ENCODE results near the gene HS6ST3. TPM values are rescaled to one million over a fixed set of nuclear protein-coding genes. Genes with fewer than 3 reads are reported as not detected.

HS6ST3 gene
- total RNA-seq, 1 experiment from 2014 or later: 0.11 TPM

DNA sequence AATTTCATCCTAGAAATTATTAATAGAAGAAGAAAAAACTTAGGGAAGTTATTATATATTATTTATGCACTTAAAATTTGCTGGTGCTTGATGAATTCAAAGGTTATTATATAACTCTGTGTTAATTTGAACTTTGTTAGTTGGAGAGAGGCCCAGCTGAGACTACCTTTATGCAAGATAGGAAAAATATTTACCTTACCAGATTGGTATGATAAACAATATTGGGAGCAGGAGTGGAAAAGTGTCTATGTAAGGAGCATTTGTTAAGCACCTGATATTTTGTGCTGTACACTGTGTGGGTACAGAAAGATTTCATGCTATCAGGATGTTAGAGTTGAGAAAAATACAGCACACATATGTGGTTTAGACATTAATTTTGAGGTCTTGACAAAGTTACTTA, 547.1 kb downstream of the HS6ST3 start:
- CTCF ChIA-PET: no interaction called here
- DNase-seq (no peak), ATAC-seq (no peak)
- no peaks in the 10 kb centered on the region for H3K4me1 ChIP-seq (ENCODE audit: insufficient read depth, low read length)
- no peaks in the 10 kb centered on the region for H3K9me2 ChIP-seq (replicated peaks; ENCODE audit: low read length)
- intact Hi-C loops (cut with micrococcal nuclease): no loop called here
- TF ChIP-seq, protein P1, sequence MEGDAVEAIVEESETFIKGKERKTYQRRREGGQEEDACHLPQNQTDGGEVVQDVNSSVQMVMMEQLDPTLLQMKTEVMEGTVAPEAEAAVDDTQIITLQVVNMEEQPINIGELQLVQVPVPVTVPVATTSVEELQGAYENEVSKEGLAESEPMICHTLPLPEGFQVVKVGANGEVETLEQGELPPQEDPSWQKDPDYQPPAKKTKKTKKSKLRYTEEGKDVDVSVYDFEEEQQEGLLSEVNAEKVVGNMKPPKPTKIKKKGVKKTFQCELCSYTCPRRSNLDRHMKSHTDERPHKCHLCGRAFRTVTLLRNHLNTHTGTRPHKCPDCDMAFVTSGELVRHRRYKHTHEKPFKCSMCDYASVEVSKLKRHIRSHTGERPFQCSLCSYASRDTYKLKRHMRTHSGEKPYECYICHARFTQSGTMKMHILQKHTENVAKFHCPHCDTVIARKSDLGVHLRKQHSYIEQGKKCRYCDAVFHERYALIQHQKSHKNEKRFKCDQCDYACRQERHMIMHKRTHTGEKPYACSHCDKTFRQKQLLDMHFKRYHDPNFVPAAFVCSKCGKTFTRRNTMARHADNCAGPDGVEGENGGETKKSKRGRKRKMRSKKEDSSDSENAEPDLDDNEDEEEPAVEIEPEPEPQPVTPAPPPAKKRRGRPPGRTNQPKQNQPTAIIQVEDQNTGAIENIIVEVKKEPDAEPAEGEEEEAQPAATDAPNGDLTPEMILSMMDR (conservative IDR thresholded peaks at IDR 0.05; ENCODE audit: low read depth, low read length): no peak
- TF ChIP-seq EZH2phosphoT487 (IDR thresholded peaks at IDR 0.05; ENCODE audit: borderline replicate concordance, low read length) (no peak), EZH2 (IDR thresholded peaks at IDR 0.05; ENCODE audit: low read length, unreplicated experiment) (no peak)
- H3K79me2 ChIP-seq (ENCODE audit: low read length): no peaks in the 10 kb centered on the region
- no peak overlapping the region for H3K9ac ChIP-seq (ENCODE audit: low read length)
- no peak overlapping the region for H2AFZ ChIP-seq (ENCODE audit: low read length)
- POLR2A ChIA-PET (ENCODE audit: unreplicated experiment): no interaction called here
- H3K9me3 ChIP-seq (ENCODE audit: low read length): no peaks in the 10 kb centered on the region
- H4K20me1 ChIP-seq (ENCODE audit: low read length): no peaks in the 10 kb centered on the region
- no peaks in the 10 kb centered on the region for H3K36me3 ChIP-seq (ENCODE audit: low read depth, low read length)
- no peaks in the 10 kb centered on the region for H3F3A ChIP-seq (ENCODE audit: low read length, unreplicated experiment)
- H3K4me3 ChIP-seq (ENCODE audit: low read length): no peak overlapping the region
- no TSS peak for BruUV-seq (replicated peaks)
- no peaks in the 10 kb centered on the region for H3K27me3 ChIP-seq (ENCODE audit: low read length)
- H3K4me2 ChIP-seq (ENCODE audit: low read length): no peak overlapping the region
- H3K27ac ChIP-seq (ENCODE audit: low read length): no peak overlapping the region

DNA sequence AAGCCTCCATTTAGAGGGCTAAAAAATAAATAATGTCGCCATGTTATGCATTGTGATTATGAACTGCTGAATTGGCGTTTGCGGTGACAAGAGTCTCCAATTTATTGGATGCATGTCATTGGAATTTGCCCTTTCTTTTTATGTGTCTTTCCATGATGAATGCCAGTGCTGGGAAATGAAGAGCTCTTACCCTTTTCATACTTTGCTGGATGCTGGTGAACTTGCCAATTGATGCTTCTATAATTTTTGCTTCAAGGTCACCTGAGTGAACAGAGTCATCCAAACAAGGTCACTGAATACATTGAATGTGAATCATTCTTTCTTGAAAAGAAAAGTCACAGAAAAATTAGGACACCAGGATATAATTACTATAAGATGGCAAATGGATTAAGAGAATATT, 556.2 kb downstream of the HS6ST3 start:
- intact Hi-C loops (cut with micrococcal nuclease): no loop called here

DNA sequence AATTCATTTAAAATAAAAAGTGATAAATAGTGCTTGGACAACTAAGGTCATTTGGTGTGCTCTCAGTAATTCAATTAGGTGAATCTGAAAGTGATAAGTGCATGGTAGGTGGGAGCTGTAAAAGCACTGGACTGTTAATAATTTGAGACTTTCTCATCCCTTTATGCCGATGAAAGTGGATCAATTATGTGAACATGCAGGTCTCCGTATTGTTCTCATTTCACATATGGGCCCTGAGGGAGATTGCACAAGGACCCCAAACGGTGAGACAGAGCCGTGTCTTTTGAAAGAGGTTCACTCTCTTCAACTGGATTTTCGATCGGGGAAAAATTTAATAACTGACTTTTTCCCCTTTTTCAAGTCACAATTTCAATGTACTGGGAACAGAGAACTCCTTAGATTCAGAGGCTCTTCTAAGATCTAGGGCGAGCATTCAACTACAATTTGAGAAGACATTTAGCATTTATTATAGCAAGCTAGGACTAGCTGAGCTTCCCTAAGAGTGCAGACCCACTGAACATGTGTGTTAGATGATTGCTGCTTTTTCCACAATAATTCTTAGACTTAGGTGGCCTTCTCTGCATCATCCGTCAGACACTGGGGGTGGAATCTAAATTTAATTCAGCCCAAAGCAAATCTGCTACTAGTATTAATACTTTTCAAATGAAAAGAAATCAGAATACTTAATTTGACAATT, 556.8 kb downstream of the HS6ST3 start:
- Histone ChIP-seq H3K4me2 (ENCODE audit: low read length) (no peak overlapping the region), H3K79me2 (ENCODE audit: low read length) (no peaks in the 10 kb centered on the region), H4K20me1 (ENCODE audit: low read length) (no peaks in the 10 kb centered on the region), H3K9ac (ENCODE audit: low read length) (no peak overlapping the region), H3K4me3 (ENCODE audit: low read length) (no peak overlapping the region), H3K36me3 (ENCODE audit: low read depth, low read length) (no peaks in the 10 kb centered on the region), H3F3A (ENCODE audit: low read length, unreplicated experiment) (no peaks in the 10 kb centered on the region), H3K4me1 (ENCODE audit: insufficient read depth, low read length) (peaks cover 16% of the 10 kb centered on the region), H2AFZ (ENCODE audit: low read length) (no peak overlapping the region), H3K27me3 (ENCODE audit: low read length) (no peaks in the 10 kb centered on the region), H3K27ac (ENCODE audit: low read length) (no peak overlapping the region), H3K9me3 (ENCODE audit: low read length) (no peaks in the 10 kb centered on the region), H3K9me2 (replicated peaks; ENCODE audit: low read length) (no peaks in the 10 kb centered on the region)
- CTCF ChIA-PET: no interaction called here
- no peak for ATAC-seq
- no TSS peak for BruUV-seq (replicated peaks)
- TF ChIP-seq EZH2phosphoT487 (IDR thresholded peaks at IDR 0.05; ENCODE audit: borderline replicate concordance, low read length): no peak
- TF ChIP-seq, protein P1 (conservative IDR thresholded peaks at IDR 0.05; ENCODE audit: low read depth, low read length): no peak
- TF ChIP-seq EZH2 (IDR thresholded peaks at IDR 0.05; ENCODE audit: low read length, unreplicated experiment): no peak
- no peak for DNase-seq
- POLR2A ChIA-PET (ENCODE audit: unreplicated experiment): no interaction called here
- intact Hi-C loops (cut with micrococcal nuclease): no loop called here

More for the DNA sequence above, 556.2 kb downstream of the HS6ST3 start:
- ChIA-PET POLR2A (ENCODE audit: unreplicated experiment) (no interaction called here), CTCF (no interaction called here)
- no peak overlapping the region for H3K27ac ChIP-seq (ENCODE audit: low read length)
- H4K20me1 ChIP-seq (ENCODE audit: low read length): no peaks in the 10 kb centered on the region
- H3K9me2 ChIP-seq (replicated peaks; ENCODE audit: low read length): no peaks in the 10 kb centered on the region
- no peak for ATAC-seq
- H3K27me3 ChIP-seq (ENCODE audit: low read length): no peaks in the 10 kb centered on the region
- H2AFZ ChIP-seq (ENCODE audit: low read length): no peak overlapping the region
- peaks cover 15% of the 10 kb centered on the region for H3K4me1 ChIP-seq (ENCODE audit: insufficient read depth, low read length)
- H3K9me3 ChIP-seq (ENCODE audit: low read length): no peaks in the 10 kb centered on the region
- DNase-seq: no peak
- H3K36me3 ChIP-seq (ENCODE audit: low read depth, low read length): no peaks in the 10 kb centered on the region
- BruUV-seq (replicated peaks): no TSS peak
- H3K4me3 ChIP-seq (ENCODE audit: low read length): no peak overlapping the region
- no peak overlapping the region for H3K9ac ChIP-seq (ENCODE audit: low read length)
- no peak for TF ChIP-seq EZH2 (IDR thresholded peaks at IDR 0.05; ENCODE audit: low read length, unreplicated experiment)
- no peak for TF ChIP-seq EZH2phosphoT487 (IDR thresholded peaks at IDR 0.05; ENCODE audit: borderline replicate concordance, low read length)
- TF ChIP-seq, protein P1 (conservative IDR thresholded peaks at IDR 0.05; ENCODE audit: low read depth, low read length): no peak
- H3K4me2 ChIP-seq (ENCODE audit: low read length): no peak overlapping the region
- no peaks in the 10 kb centered on the region for H3F3A ChIP-seq (ENCODE audit: low read length, unreplicated experiment)
- no peaks in the 10 kb centered on the region for H3K79me2 ChIP-seq (ENCODE audit: low read length)

All from PC-3 (cell line).